Retina (tissue), 1 donor: Measurements from ENCODE around the gene TFIP11.

Source experiments
- DNase-seq: peaks from one replicate; pipeline ENCODE4 v3.0.0-alpha.2; 2016

TFIP11 gene

DNA sequence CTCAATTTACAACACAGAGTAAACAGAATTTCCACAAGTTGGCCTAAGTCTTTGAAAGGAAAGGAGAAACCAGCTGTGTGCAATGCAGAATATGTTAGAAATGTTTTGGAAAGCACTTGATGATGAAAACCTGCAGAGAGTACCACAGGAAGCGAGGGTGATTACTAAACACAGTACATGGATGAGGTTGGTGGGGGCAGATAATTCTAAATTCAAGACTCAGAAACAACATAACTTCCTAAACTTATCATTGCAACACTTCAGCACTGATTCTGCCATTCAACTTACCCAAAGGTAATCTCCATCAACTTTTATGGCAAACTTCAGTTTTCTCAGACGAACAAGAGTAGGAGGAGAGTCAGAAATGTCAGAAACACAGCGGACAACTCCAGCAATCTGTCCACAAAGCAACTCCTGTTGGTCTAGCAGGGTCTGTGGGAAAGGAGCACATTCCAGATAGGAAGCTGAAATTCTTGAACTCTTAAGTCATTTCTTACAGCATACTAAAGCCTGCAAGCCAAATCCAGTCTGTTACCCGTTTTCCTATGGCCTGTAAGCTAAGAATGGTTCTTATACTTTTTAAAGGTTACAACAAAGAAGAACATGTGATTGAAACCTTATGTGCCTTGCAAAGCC lies 35.5 kb downstream of the TFIP11 start:
- DNase-seq = no peak

DNA sequence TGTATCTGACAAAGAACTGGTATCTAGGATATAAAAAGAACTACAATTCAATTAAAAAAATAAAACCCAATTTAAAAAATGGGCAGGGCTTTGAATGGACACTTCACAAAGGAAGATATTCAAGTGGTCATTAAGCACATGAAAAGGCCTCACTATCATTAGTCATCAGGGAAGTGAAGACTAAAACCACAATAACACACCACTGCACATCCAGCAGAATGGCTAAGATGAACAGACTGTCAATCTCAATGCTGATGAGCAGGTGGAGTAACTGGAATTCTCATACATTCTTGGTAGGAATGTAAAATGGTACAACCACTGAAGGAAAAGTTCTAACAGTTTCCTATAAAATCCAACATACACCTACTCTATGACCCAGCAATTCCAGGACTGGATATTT lies 37.6 kb downstream of the TFIP11 start:
- DNase-seq = no peak

- DNase-seq = no peak
Measured at GRCh38 chr22:26471522-26471921, 40.8 kb downstream of the TFIP11 start.

GRCh38 chr22:26470807-26471206 lies 41.5 kb downstream of the TFIP11 start:
- DNase-seq = no peak

DNA sequence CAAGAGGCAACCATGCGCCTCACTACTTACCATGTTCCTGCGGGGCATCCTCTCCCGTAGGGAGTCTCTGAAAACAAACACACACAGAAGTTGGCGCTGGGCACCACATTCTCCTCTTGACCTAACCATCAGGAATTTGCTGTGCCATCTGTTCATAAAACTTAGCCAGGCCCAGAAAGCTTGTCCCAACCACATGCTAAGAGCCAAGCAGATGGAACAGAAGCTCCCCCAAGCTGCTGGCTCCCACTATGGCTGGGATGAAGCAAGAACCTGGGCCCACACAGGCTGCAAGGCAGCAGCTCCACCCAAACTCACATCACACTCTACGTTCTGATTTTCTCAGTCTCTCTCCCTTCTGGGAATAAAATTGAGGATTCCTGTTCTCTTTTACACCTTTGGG lies 46.1 kb downstream of the TFIP11 start:
- no peak for DNase-seq

DNA sequence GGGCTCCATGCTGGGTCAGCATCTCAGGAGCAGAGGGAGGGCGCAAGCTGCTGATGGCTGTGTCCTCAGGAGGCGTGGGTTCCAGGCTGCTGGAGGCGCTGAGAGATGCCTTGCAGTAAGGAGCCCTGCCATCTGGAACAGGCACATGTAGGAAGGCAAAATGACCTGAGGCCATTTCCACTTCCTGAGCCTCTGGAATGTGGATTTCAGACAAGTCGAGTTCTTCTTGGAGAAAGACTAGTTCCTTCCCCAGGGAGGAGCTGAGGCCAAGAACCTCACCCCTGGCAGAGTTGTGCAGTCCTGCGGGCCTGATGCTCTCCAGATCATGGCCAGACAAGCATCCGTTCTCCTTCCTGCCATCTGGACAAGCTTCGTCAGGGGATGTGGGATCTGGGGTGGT lies 48.0 kb downstream of the TFIP11 start:
- DNase-seq = no peak

DNA sequence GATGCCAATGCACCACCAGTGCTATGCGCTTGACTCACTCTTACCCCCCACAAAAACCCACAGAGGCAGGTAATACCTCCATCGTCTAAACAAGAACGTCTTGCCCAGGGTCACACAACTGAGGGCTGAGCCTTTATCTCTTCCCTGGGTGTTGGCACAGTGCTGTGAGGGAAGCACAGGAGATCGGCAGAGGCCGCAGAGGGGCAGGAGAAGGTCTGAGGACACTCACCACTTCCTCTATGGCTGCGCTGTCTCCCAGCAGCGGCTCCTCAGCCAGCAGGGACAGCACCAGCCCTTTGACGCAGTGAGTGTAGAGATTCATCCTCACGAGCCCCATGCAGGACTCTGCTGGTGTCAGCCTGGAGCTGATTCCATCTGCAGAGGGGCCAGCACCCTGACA lies 48.6 kb downstream of the TFIP11 start:
- peak; percentile 30 for DNase-seq

- peak; percentile 87 for DNase-seq
Measured at GRCh38 chr22:26463101-26463661, 49.1 kb downstream of the TFIP11 start.

- no peak for DNase-seq
Measured at GRCh38 chr22:26462641-26463040, 49.6 kb downstream of the TFIP11 start.

- no peak for DNase-seq
Measured at GRCh38 chr22:26462051-26462450, 50.2 kb downstream of the TFIP11 start.

DNA sequence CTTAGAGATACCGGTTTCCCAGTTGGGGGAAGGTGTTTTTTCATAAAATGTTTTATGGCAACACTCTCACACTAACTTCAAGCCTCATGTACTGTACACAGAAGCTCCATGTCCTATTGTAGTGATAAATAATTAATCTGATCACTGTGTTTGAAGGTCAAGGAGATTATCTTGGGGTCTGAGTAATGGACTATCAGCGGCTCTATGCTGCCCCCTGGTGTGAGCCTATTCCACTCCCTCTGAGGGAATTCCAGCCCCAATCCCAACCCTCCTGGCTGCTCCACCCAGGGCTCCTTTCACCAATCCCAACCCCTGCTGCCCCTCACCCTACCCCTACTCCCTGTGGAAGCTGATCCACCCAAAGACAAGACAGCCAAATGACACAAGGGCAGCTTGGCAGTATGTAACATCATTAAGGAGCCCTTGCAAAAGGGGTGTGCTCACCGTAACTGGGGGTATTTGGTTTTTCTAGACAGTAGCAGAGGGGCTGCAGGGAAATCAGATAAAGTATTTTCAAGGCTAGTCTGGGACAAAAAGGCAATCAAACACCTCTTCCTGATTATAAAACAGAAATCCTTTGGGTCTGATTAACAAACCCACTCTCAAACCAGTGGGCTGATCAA lies 51.0 kb downstream of the TFIP11 start:
- DNase-seq = peak; percentile 80

GRCh38 chr22:26460202-26460601 lies 52.1 kb downstream of the TFIP11 start:
- DNase-seq = no peak

- no peak for DNase-seq
Measured at GRCh38 chr22:26457661-26458272, 54.5 kb downstream of the TFIP11 start.

- DNase-seq = no peak
Measured at GRCh38 chr22:26453812-26454500, 58.3 kb downstream of the TFIP11 start.

- no peak for DNase-seq
Measured at GRCh38 chr22:26453216-26453615, 59.1 kb downstream of the TFIP11 start.

- no peak for DNase-seq
Measured at GRCh38 chr22:26452236-26453016, 59.8 kb downstream of the TFIP11 start.

- DNase-seq = no peak
Measured at GRCh38 chr22:26450453-26451185, 61.7 kb downstream of the TFIP11 start.

GRCh38 chr22:26448941-26449340 lies 63.3 kb downstream of the TFIP11 start:
- no peak for DNase-seq

GRCh38 chr22:26448334-26448733 lies 63.9 kb downstream of the TFIP11 start:
- DNase-seq = no peak

- no peak for DNase-seq
Measured at GRCh38 chr22:26447584-26448329, 64.5 kb downstream of the TFIP11 start.

GRCh38 chr22:26446808-26447515 lies 65.3 kb downstream of the TFIP11 start:
- no peak for DNase-seq
